NCI-H187 (cell line): ENCODE results near the gene DAAM2.

ENCODE experiments used
- DNase-seq, 2 experiments: peaks; one replicate each; lab custom pipeline; 2025; lab: John Stamatoyannopoulos, UW

The DAAM2 gene

GRCh38 chr6:39887692-39888450, 95.7 kb downstream of the DAAM2 start:
- DNase-seq = no peak

DNA sequence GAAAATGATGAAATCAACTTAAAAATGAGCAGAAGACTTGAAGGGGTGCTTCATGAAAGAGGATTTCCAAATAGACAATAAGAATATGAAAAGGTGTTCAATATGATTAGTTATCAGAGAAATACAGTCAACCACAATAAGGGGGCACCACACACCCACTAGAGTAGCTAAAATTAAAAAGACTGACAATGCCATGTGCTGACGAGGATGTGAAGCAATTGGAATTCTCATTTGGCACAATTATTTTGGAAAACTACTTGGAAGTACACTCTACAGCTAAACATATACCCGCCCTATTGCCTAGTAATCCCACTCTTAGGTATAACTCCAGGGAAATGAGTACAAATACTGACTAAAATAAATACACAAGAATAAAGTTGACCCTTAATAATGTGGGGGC, 97.1 kb downstream of the DAAM2 start:
- DNase-seq = no peak

- DNase-seq = no peak
Measured at GRCh38 chr6:39891353-39891752, 99.2 kb downstream of the DAAM2 start.

DNA sequence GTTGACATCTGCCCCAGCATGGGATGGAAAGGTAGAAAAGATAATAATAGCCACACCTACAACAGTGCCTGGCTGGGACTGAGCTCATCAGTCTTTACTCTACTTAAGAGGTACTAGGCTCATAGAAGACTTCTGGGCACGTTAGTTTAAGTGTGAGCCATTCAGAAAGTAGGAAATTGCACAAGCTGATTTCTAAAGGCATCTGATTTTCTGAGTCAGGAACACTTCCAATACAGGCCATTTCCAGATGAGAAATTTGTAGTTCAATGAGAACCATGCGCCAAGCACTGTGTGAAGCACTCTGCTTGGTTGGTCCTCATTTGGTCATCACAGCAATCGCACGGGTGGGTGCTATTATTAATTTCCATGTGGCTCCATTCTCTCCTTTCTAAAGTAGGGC, 99.8 kb downstream of the DAAM2 start:
- no peak for DNase-seq

DNA sequence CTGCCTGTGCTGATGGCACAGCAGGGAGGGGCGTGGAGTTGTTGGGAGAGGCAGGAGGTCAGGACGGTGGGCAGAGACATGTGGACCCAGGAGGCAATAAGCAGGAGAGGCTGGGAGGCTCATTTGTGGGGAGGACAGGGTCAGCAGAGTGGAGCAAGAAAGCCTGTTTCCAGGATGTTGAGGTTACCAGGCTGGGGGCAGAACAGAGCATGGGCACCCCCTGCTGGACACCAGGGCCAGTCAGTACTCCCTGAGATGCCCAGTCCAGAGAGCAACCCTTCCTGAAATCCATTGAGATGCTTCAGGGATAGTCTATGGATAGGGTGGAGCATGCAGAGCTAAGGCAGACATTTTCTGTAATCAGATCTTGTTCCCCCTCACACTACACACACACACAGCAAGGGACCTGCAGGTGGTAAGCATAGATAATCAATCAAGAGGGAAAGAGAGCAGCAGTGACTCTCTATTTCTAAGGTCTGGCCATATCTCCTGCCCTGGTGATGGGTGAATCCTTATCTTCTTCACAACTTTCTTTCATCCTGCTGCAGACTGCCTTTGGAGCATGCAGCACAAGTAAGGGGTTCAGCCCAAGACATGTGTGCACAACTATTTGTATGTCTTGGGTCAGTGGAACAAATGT, 100.4 kb downstream of the DAAM2 start:
- peak in 1 of 2 experiments; percentile 2 for DNase-seq

- no peak for DNase-seq
Measured at GRCh38 chr6:39893286-39893685, 101.1 kb downstream of the DAAM2 start.

DNA sequence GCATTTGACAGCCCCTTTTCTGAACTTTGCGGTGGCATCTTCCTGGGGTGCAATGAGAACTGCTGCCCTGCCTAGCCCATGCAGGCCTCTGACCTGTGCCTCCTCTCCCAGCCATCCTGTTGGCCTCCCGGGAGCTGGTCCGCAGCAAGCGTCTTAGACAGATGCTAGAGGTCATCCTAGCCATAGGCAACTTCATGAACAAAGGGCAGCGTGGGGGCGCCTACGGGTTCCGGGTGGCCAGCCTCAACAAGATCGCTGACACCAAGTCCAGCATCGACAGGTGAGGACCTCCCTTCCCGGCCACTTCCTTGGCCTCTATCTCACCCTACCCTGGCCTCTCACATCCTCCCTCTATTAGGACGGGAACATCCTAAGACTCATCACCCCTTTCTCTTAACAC, 104.5 kb downstream of the DAAM2 start:
- DNase-seq = no peak

GRCh38 chr6:39897698-39898097, 105.5 kb downstream of the DAAM2 start:
- no peak for DNase-seq

DNA sequence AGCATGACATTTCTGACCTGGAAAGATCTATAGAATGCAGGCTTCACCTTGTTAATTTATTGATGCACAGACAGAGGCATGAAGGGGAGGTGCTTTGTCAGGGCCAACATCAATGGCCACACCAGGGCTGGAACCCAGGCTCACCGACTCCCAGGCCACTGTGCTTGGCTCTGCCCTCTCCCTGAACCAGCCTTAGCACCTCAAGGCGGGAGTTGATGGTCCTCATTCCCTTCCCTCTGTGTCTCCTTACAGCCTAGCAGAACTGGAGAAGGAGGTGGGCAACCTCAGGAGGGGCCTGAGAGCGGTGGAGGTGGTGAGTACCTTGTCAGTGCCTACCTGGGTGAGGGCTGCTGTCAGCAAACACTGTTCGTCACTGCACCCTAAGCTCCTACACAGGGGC, 106.4 kb downstream of the DAAM2 start:
- DNase-seq = no peak

DNA sequence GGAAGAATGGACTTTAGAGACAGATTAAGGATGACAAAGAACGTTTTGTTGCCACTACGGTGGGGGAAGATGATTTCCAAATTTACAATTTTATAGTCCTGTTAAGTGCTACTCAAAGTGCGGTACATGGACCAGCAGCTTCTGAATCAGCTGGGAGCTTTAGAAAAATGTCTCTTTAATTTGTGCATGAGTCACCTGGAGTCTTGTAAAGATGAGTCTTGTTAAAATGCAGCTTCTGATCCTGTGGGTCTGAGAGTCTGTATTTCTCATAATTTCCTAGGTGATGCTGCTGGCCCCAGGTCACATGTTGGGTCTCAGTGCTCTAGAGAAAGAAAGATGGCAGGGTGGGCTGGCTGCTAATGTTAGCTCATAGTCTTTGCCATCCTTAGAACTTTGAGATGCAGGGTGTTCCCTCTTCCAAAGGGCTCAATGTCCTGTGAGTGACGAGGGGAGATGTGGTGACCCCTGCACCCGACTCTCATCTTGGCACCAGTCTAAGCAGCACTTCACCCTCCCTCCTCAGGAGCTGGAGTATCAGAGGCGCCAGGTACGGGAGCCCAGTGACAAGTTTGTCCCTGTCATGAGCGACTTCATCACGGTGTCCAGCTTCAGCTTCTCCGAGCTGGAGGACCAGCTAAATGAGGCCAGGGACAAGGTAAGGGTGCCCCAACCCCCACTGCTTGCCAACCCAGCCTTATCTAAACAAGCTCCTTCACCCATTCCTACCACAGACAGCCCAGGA, 107.5 kb downstream of the DAAM2 start:
- DNase-seq = no peak

DNA sequence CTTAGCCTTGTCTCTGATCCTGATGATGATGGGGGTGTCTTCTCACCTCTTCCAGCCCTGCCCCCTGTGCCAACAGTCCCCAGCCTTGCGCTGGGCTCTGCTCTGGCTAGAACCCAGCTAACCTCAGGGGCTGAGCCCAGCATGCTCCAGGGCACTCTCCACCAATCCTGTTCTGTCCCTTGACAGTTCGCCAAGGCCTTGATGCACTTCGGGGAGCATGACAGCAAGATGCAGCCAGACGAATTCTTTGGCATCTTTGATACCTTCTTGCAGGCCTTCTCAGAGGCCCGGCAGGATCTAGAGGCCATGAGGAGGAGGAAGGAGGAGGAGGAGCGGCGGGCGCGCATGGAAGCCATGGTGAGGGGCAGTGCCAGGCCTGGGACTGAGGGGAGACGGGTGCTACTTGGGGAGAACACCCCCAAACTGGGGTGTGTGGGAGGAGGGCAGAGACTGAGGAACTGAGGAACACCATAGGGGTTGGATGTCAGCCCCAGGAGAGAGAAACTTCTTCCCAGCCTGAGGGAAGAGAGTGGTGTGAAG, 109.0 kb downstream of the DAAM2 start:
- DNase-seq = no peak

DNA sequence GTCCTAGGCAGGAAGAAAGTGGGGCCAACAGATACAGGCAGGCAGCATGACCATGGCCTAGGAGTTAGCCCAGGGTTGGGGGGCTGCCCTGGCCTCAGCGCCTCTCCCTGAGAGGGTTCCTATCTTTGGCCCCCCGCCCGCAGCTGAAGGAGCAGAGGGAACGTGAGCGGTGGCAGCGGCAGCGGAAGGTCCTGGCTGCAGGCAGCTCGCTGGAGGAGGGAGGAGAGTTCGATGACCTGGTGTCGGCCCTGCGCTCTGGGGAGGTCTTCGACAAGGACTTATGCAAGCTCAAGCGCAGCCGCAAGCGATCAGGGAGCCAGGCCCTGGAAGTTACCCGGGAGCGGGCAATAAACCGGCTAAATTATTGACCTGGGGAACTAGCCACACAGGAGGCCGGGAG, 109.5 kb downstream of the DAAM2 start:
- no peak for DNase-seq

GRCh38 chr6:39902136-39902535, 110.0 kb downstream of the DAAM2 start:
- DNase-seq = no peak

GRCh38 chr6:39902786-39903465, 110.8 kb downstream of the DAAM2 start:
- no peak for DNase-seq

DNA sequence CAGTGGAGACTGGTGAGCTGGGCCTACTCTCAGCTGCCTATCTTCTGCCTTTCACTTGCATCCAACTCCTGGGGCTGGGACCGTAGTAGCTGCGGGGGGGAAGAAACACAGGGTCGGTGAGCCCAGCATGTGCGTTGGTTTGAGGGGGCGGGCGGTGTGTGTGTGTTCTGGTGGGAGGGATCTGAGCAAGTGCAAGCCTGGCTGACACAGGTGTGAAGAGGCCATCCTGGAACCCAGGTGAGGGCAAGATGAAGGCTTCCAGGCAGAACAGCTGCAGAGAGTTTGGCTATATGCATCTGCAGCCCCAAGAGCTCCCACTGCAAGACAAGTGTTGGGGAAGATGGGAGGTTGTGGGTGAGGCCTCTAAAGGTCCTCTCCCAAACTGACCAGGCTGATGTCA, 111.5 kb downstream of the DAAM2 start:
- DNase-seq = no peak

GRCh38 chr6:39904946-39905639, 112.9 kb downstream of the DAAM2 start:
- DNase-seq = no peak

GRCh38 chr6:39905640-39905975, 113.4 kb downstream of the DAAM2 start:
- DNase-seq = no peak

- DNase-seq = no peak
Measured at GRCh38 chr6:39906318-39906761, 114.2 kb downstream of the DAAM2 start.

GRCh38 chr6:39907871-39908575, 115.8 kb downstream of the DAAM2 start:
- no peak for DNase-seq

DNA sequence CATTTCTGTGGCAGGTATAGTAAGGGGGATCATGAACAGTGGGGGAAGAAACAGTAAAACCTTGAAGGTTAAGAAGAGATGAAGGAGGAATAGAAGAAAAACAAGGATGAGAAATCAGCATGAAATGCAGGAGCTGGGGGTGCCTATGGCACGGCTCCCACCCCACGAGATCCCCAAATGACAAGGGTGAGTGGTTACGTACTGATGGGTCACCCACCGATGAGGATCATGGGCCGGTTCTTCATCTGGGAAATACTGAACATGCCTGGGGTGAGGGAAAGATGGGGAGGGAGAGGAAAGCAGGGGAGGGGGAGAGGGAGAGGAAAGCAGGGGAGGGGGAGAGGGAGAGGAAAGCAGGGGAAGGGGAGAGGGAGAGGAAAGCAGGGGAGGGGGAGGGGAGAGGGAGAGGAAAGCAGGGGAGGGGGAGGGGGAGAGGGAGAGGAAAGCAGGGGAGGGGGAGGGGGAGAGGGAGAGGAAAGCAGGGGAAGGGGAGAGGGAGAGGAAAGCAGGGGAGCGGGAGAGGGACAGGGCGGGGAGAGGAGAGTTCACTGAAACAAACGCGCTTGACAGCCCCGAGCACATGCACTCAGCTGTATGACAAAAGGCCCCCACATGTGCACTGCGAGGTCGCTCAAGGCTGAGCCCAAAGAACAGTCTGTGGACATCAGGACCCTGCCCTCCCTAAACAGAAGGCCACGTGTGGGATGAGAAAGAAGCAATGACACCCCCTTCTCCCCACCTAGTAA, 116.8 kb downstream of the DAAM2 start:
- no peak for DNase-seq
